GM10248 (cell line): ENCODE data around the gene DIP2B.

Experiments
- CTCF ChIA-PET: fragments of 300-600 bp; sonication (Branson Sonifier 250); formaldehyde crosslinking; extraction: SDS; loops from one replicate; lab custom pipeline; 2021; ENCODE audit warnings: antibody characterized with exemption; lab: Yijun Ruan, JAX
- POLR2A ChIA-PET: fragments of 350-650 bp; sonication (Branson Sonifier 250); formaldehyde crosslinking; extraction: SDS; loops from one replicate; lab custom pipeline; 2020; ENCODE audit warnings: antibody characterized with exemption; lab: Yijun Ruan, JAX
- DNase-seq: peaks from one replicate; pipeline ENCODE4 v3.0.0; 2012; ENCODE audit errors: extremely low spot score
- CTCF ChIP-seq: IDR thresholded peaks from 2 replicates; pipeline ENCODE4 v1.5.1; 2012; ENCODE audit warnings: mild to moderate bottlenecking, low read depth; ENCODE audit errors: extremely low read depth, missing control alignments, control extremely low read depth

Gene DIP2B

GRCh38 chr12:50562520-50563433 lies 58.0 kb downstream of the DIP2B start:
- POLR2A ChIA-PET: interaction anchor here (0.7 kb wide), 1 partner anchor 25 kb away, joined by 4 read pairs; no protein-coding TSS in a partner anchor
- CTCF ChIA-PET: interaction anchor here (1.1 to 1.9 kb wide), 5 partner anchors 11 to 76 kb away, joined by 3 to 5 read pairs (median 4); partner anchors contain the start of gene DIP2B
- no peak for DNase-seq
- no peak for TF ChIP-seq CTCF

DNA sequence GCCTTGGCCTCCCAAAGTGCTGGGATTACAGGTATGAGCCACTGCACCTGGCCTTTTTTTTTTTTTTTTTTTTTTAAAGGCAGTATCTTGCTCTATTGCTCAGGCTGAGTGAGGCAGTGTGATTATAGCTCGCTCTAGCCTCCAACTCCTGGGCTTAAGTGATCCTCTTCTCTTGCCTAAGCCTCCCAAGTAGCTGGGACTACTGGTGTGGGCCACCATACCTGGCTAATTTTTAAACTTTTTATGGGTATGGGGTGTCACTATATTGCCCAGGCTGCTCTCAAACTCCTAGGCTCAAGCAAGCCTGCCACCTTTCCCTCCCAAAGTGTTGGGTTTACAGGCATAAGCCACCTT lies 58.6 kb downstream of the DIP2B start:
- ChIA-PET POLR2A (no interaction called here), CTCF (interaction anchor here (0.8 to 1.9 kb wide), 6 partner anchors 9 to 75 kb away, joined by 3 to 5 read pairs (median 4); partner anchors contain the start of gene DIP2B)
- no peak for TF ChIP-seq CTCF
- no peak for DNase-seq

DNA sequence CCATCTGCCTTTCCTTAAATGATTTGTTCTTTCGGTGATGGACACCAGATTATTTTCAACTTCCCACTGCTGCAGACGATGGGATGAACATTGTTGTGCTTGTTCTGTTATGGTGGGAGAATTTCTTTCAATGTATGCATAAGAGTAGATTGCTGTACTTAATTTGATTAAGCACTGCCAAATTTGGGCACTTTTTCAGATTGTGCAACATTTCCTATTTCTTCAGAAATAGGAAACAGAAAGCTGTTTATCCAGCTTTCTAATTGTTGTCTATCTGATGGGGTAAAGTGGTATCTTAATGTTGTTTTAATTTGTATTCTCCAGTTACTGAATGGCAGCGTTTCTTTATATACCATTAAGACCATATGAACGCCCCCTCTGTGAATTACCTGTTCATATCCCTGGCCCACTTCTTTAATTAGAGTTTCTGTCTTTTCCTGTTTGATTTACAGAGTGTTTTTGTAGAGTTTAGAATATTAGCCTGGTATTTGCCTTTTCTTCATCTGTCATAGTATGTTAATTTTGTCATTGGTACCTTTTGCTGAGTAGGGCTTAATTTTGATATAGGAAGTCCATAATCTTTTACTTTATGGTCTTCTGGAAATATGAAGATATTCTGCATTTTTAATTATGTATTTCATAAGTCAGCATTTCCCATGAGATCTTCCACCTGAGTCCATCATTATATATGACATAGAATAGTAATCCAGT lies 59.6 kb downstream of the DIP2B start:
- POLR2A ChIA-PET: no interaction called here
- TF ChIP-seq CTCF: no peak
- CTCF ChIA-PET: interaction anchor here (0.8 to 1.9 kb wide), 3 partner anchors 8 to 25 kb away, joined by 3 to 8 read pairs (median 3); no protein-coding TSS in a partner anchor
- DNase-seq: no peak

DNA sequence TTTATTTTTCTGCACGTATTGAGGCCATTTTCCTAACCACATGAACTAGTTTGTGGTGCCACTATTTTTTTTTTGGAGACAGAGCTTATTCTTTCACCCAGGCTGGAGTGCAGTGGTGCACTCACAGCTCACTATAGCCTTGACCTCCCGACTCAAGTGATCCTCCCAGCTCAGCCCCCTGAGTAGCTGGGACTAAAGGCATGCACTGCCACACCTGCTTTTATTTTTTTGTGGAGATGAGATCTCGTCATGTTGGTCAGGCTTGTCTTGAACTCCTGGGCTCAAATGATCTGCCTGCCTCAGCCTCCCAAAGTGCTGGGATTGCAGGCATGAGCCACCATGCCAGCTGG lies 60.1 kb downstream of the DIP2B start:
- ChIA-PET POLR2A (interaction anchor here (0.7 kb wide), 1 partner anchor 10 kb away, joined by 5 read pairs; no protein-coding TSS in a partner anchor), CTCF (interaction anchor here (1.1 to 1.9 kb wide), 2 partner anchors 13 to 24 kb away, joined by 3 to 8 read pairs; no protein-coding TSS in a partner anchor)
- no peak for DNase-seq
- TF ChIP-seq CTCF: no peak

DNA sequence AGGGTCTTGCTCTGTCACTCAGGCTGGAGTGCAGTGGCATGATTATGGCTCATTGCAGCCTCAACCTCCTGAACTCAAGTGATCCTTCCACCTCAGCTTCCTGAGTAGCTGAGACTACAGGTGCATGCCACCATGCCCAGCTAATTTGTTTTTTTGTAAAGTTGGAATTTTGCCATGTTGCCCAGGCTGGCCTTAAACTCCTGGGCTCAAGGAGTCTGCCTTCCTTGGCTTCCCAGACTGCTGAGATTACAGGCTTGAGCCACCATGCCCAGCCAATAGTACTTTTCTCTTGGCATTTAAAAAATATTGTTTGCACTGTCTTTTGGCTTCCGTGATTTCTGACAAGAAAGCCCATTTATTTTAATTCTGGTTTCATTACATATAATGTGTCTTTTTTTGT lies 61.3 kb downstream of the DIP2B start:
- POLR2A ChIA-PET: no interaction called here
- CTCF ChIA-PET: interaction anchor here (1.1 kb wide), 1 partner anchor 26 kb away, joined by 3 read pairs; no protein-coding TSS in a partner anchor
- DNase-seq: no peak
- no peak for TF ChIP-seq CTCF

DNA sequence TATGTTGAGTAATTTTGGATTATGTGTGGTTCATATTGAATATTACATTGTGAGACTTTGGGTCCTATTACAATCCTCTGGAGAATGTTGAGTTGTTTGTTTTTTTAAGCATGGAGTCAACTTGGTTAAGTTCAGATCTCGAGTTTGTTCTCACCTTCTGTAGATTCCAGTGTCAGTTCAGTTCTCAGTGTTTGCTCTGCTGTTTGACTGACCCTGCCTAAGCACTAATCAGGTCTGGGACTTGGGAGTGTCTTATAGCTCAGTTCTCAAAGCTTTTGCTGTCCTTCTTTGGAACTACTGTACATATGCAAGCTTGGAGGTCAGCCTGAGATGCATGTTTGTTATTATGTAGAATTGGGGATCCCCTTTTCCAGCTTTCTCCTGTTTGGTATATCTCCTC lies 63.1 kb downstream of the DIP2B start:
- no peak for TF ChIP-seq CTCF
- ChIA-PET POLR2A (no interaction called here), CTCF (interaction anchor here (1.1 to 1.6 kb wide), 4 partner anchors 18 to 63 kb away, joined by 3 to 6 read pairs (median 3); partner anchors contain the start of gene DIP2B)

More for the DNA sequence above, 63.1 kb downstream of the DIP2B start:
- no peak for DNase-seq
